HEK293 (cell line): Measurements from ENCODE around the gene TOR2A.
A peak's percentile ranks its signal among the peaks of the same experiment; 100 is the strongest.

Experiments used
- AEBP2 ChIP-seq: fragments of 450-650 bp; formaldehyde crosslinking; IDR thresholded peaks from 2 replicates; pipeline ENCODE4 v1.5.1; 2016; ENCODE audit warnings: missing biosample characterization, missing genetic modification characterization, borderline replicate concordance
- ELK4 ChIP-seq: IDR thresholded peaks from 2 replicates; pipeline ENCODE4 v1.6.1; 2011; ENCODE audit warnings: mild to moderate bottlenecking, low read depth, low read length, borderline replicate concordance
- GFI1B ChIP-seq: fragments of 450-650 bp; formaldehyde crosslinking; IDR thresholded peaks from 2 replicates; pipeline ENCODE4 v1.5.1; 2016; ENCODE audit warnings: missing biosample characterization, missing genetic modification characterization
- GLIS2 ChIP-seq: fragments of 450-650 bp; formaldehyde crosslinking; IDR thresholded peaks from 2 replicates; pipeline ENCODE4 v1.5.1; 2016; ENCODE audit warnings: missing biosample characterization, missing genetic modification characterization
- INSM2 ChIP-seq: fragments of 450-650 bp; formaldehyde crosslinking; IDR thresholded peaks from 2 replicates; pipeline ENCODE4 v1.5.1; 2016; ENCODE audit warnings: missing biosample characterization, missing genetic modification characterization
- MEIS1 ChIP-seq: sonication (generic); formaldehyde crosslinking; IDR thresholded peaks from 2 replicates; pipeline ENCODE4 v1.8.1; 2022; ENCODE audit warnings: missing genetic modification reagents, mild to moderate bottlenecking, borderline replicate concordance
- MYNN ChIP-seq: fragments of 450-650 bp; formaldehyde crosslinking; IDR thresholded peaks from 2 replicates; pipeline ENCODE4 v1.5.1; 2016; ENCODE audit warnings: missing biosample characterization, missing genetic modification characterization, borderline replicate concordance
- RBAK ChIP-seq: fragments of 450-650 bp; formaldehyde crosslinking; IDR thresholded peaks from 2 replicates; pipeline ENCODE4 v1.5.1; 2016; ENCODE audit warnings: missing biosample characterization, missing genetic modification characterization
- SCRT1 ChIP-seq: fragments of 450-650 bp; formaldehyde crosslinking; IDR thresholded peaks from 2 replicates; pipeline ENCODE4 v1.5.1; 2016; ENCODE audit warnings: missing biosample characterization, missing genetic modification characterization, borderline replicate concordance
- ZBTB17 ChIP-seq: fragments of 450-650 bp; formaldehyde crosslinking; IDR thresholded peaks from 2 replicates; pipeline ENCODE4 v1.5.1; 2016; ENCODE audit warnings: missing biosample characterization, missing genetic modification characterization
- ZBTB49 ChIP-seq: fragments of 450-650 bp; formaldehyde crosslinking; IDR thresholded peaks from 2 replicates; pipeline ENCODE4 v1.5.1; 2016; ENCODE audit warnings: missing biosample characterization, missing genetic modification characterization, low read depth
- ZNF10 ChIP-seq: fragments of 450-650 bp; formaldehyde crosslinking; IDR thresholded peaks from 2 replicates; pipeline ENCODE4 v1.5.1; 2017; ENCODE audit warnings: missing biosample characterization, missing genetic modification characterization
- ZNF132 ChIP-seq: fragments of 450-650 bp; formaldehyde crosslinking; IDR thresholded peaks from 2 replicates; pipeline ENCODE4 v1.5.1; 2017; ENCODE audit warnings: missing biosample characterization, missing genetic modification characterization, borderline replicate concordance
- ZNF18 ChIP-seq: fragments of 450-650 bp; formaldehyde crosslinking; IDR thresholded peaks from 2 replicates; pipeline ENCODE4 v1.5.1; 2016; ENCODE audit warnings: missing biosample characterization, missing genetic modification characterization
- ZNF280D ChIP-seq: fragments of 450-650 bp; formaldehyde crosslinking; IDR thresholded peaks from 2 replicates; pipeline ENCODE4 v1.5.1; 2016; ENCODE audit warnings: missing biosample characterization, missing genetic modification characterization
- ZNF354C ChIP-seq: fragments of 450-650 bp; formaldehyde crosslinking; IDR thresholded peaks from 2 replicates; pipeline ENCODE4 v1.5.1; 2016; ENCODE audit warnings: missing biosample characterization, missing genetic modification characterization, low read depth, borderline replicate concordance
- ZNF513 ChIP-seq: fragments of 450-650 bp; IDR thresholded peaks from 2 replicates; pipeline ENCODE4 v1.5.1; 2018; ENCODE audit warnings: missing biosample characterization, missing genetic modification characterization
- ZNF514 ChIP-seq: fragments of 450-650 bp; formaldehyde crosslinking; IDR thresholded peaks from 2 replicates; pipeline ENCODE4 v1.5.1; 2016; ENCODE audit warnings: missing biosample characterization, missing genetic modification characterization
- ZNF624 ChIP-seq: fragments of 450-650 bp; formaldehyde crosslinking; IDR thresholded peaks from 2 replicates; pipeline ENCODE4 v1.5.1; 2017; ENCODE audit warnings: missing biosample characterization, missing genetic modification characterization
- ZNF629 ChIP-seq: fragments of 450-650 bp; formaldehyde crosslinking; IDR thresholded peaks from 2 replicates; pipeline ENCODE4 v1.5.1; 2017; ENCODE audit warnings: missing biosample characterization, missing genetic modification characterization
- ZNF677 ChIP-seq: fragments of 450-650 bp; IDR thresholded peaks from 2 replicates; pipeline ENCODE4 v1.5.0; 2018; ENCODE audit warnings: missing biosample characterization, mild to moderate bottlenecking, missing genetic modification characterization, moderate library complexity
- ZNF768 ChIP-seq: fragments of 450-650 bp; formaldehyde crosslinking; IDR thresholded peaks from 2 replicates; pipeline ENCODE4 v1.5.1; 2018; ENCODE audit warnings: missing biosample characterization, mild to moderate bottlenecking, missing genetic modification characterization
- ZSCAN16 ChIP-seq: fragments of 450-650 bp; formaldehyde crosslinking; IDR thresholded peaks from 2 replicates; pipeline ENCODE4 v1.5.1; 2016; ENCODE audit warnings: missing biosample characterization, missing genetic modification characterization
- ZSCAN5A ChIP-seq: fragments of 450-650 bp; formaldehyde crosslinking; IDR thresholded peaks from 2 replicates; pipeline ENCODE4 v1.5.1; 2016; ENCODE audit warnings: missing biosample characterization, missing genetic modification characterization

The TOR2A gene

GRCh38 chr9:127734747-127735529 lies at the start of gene TOR2A (continued):
- TF ChIP-seq ELK4 (no peak), ZNF10 (tag by site-specific recombination) (no peak), ZNF280D (tag by site-specific recombination) (no peak), MEIS1 (CRISPR knock-in tag) (no peak), ZNF132 (no peak), MYNN (peak; percentile 98), SCRT1 (tag by site-specific recombination) (no peak), ZNF514 (tag by site-specific recombination) (no peak), ZNF513 (tag by site-specific recombination) (no peak), RBAK (tag by site-specific recombination) (no peak), ZNF354C (no peak), ZNF629 (tag by site-specific recombination) (peak; percentile 41; the same call in 1 of the 2 replicates), GFI1B (tag by site-specific recombination) (no peak), ZNF768 (tag by site-specific recombination) (no peak), ZSCAN5A (tag by site-specific recombination) (no peak), ZSCAN16 (tag by site-specific recombination) (no peak), ZBTB17 (tag by site-specific recombination) (peak; percentile 61; the same call in 1 of the 2 replicates), ZNF624 (tag by site-specific recombination) (no peak), INSM2 (tag by site-specific recombination) (no peak), AEBP2 (tag by site-specific recombination) (no peak), ZNF18 (tag by site-specific recombination) (no peak), ZBTB49 (tag by site-specific recombination) (no peak), ZNF677 (tag by site-specific recombination) (no peak), GLIS2 (tag by site-specific recombination) (no peak)
